ENCODE data around the gene COA1.
"Not testable (repeated sequence)": the region's sequence is repeated elsewhere in the genome, so short reads cannot be mapped to it uniquely, and the experiment has no call there.

The COA1 gene

DNA sequence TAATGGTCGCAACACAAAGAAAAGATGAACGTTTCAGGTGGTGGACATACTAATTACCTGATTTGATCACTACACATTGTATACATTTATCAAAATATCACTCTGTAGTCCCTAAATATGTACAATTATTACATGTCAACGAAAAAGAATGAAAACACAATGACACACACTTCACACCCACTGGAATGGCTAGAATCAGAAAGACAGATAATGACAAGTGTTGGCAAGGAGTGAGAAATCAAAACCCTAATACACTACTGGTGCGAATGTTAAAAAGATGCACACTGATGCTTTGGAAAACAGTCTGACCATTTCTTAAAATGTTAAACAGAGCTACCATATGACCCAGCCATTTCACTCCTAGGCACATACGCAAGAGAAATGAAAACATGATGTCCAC lies 2.3 kb downstream of the COA1 start:
- no peak for DNase-seq (ENCODE audit: low read depth, low spot score)

DNA sequence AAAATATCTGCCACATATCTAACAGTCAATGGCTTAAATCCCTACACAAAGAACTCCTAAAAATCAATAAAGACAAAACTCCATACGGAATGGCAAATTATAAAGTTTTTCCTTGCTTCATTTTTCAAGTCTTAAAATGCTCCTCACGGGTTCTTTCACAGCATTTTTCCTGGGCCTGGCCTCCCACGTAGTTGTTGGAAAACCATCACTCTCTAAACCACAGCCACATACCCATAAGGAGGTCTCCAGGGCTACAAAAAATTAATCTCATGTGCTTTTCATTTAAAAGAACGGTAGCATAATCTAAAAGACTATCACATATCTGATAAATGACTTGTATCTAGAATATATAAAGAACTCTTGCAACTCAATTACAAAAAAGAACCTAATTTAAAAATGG lies 2.9 kb downstream of the COA1 start:
- DNase-seq (ENCODE audit: low read depth, low spot score), result no peak

DNA sequence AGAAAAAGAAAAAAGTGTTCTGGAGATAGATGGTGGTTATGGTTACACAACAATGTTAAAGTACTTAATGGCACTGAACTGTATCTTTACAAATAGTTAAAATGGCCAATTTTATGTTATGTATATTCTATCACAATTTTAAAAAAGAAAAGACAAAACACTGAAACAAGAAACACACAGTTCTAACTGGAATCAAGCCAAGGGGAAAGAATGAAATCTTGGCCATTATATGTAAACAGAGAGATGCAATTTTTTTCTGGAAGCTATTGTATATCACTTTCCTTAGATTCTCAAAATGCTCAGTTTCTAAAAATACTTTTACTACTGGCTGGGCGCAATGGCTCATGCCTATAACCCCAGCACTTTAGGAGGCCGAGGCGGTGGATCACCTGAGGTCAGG lies 4.1 kb downstream of the COA1 start:
- no peak for DNase-seq (ENCODE audit: low read depth, low spot score)

DNA sequence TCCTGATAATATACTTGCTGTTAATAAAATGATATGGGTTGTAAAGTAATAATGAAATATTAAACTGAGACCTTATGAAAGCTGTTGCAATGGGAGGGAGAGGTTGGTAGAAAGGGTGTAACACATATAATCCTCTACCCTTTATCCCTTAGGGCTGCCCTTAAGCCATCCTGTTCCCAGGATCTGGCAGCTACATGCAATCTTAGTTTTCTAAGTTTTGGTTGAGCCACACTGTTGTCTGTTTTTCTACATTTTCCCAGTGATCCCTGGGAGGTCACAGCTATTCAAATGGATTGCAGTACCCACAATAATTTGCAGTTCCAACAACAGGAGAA lies 6.3 kb downstream of the COA1 start:
- DNase-seq (ENCODE audit: low read depth, low spot score), result no peak

DNA sequence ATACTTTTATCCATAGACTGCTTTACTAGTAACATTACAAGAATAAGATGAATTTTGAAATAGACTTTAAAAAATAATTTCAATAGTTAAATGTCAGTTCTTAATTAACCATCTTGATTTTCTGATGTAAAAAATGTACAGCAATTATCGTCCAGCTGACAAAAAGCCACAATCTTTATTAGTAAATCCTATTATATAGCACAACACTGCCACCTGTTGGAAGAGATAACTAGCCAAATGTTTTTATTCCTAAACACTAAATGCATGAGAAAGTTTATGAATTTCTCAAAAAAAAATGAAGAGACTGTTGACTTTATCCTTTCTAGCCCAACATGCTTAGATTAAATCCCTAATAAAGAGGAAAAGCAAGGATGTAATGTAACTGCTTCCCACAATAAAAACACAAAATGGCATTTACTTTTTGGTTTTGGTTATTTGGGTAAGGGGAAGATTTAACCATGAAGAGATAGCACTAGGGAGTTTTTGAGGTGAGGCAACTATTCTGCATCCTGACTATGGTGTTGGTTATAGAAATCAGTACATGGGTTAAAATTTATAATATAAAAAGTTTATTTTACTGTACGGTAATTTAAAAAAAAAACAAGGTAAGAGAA lies 8.0 kb downstream of the COA1 start:
- DNase-seq (ENCODE audit: low read depth, low spot score), result no peak

DNA sequence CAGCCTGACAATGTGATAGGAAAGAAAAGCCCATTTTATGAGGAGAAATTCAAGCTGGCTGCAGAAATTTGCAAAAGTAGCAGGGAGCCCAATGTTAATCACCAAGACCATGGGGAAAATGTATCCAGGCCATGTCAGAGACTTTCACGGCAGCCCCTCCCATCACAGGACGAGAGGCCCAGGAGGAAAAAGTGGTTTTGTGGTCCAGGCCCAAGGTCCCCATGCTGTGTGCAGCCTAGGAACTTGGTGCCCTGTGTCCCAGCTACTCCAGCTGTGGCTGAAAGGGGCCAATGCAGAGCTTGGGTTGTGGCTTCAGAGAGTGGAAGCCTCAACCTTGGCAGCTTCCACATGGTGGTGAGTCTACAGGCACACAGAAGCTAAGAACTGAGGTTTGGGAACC lies 12.7 kb downstream of the COA1 start:
- DNase-seq (ENCODE audit: low read depth, low spot score), result no peak

DNA sequence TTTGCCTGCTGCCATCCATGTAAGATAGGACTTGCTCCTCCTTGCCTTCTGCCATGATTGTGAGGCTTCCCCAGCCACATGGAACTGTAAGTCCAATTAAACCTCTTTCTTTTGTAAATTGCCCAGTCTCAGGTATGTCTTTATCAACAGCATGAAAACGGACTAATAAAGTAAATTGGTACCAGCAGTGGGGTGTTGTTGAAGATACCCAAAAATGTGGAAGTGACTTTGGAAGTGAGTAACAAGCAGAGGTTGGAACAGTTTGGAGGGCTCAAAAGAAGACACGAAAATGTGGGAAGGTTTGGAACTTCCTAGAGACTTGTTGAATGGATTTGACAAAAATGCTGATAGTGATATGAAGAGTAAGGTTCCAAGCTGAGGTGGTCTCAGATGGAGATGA lies 13.4 kb downstream of the COA1 start:
- DNase-seq (ENCODE audit: low read depth, low spot score), result not testable (repeated sequence)

DNA sequence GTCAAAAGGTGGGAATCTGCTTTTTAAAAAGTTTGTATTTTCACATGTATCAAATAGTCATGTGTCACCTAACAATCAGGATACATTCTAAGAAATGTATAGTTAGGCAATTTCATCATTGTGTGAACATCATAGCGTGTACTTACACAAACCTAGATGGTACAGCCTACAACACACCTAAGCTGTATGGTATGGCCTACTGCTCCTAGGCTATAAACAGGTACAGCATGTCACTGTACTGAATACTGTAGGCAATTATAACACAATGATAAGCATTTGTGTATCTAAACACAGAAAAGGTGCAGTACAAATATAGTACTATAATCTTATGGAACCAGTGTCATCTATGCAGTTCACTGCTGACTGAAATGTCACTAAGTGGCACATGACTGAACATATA lies 17.8 kb downstream of the COA1 start:
- no peak for DNase-seq (ENCODE audit: low read depth, low spot score)

DNA sequence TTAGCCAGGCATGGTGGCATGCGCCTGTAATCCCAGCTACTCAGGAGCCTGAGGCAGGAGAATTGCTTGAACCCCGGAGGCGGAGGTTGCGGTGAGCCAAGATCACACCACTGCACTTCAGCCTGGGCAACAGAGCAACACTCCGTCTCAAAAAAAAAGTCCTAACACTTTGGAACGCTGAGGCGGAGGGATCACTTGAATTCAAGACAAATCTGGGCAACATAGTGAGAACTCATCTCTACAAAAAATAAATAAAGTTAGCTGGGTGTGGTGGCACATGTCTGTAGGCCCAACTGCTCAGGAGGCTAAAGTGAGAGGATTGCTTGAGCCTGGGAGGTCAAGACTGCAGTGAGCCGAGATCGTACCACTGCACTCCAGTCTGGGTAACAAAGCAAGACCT lies 21.3 kb downstream of the COA1 start:
- DNase-seq (ENCODE audit: low read depth, low spot score), result not testable (repeated sequence)

DNA sequence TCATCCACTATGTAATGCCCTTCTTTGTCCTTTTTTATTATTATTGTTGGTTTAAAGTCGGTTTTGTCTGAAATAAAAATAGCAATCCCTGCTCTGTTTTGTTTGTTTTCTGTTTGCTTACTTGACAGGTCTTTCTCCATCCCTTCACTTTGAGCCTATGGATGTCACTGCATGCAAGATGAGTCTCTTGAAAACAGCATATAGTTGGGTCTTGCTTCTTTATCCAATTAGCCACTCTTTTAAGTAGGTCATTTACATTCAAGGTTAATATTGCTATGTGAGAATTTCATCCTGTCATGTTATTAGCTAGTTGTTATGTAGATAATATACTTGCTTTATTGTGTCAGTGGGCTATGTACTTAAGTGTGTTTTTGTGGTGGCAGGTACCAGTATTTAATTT lies 25.8 kb downstream of the COA1 start:
- DNase-seq (ENCODE audit: low read depth, low spot score), result no peak

DNA sequence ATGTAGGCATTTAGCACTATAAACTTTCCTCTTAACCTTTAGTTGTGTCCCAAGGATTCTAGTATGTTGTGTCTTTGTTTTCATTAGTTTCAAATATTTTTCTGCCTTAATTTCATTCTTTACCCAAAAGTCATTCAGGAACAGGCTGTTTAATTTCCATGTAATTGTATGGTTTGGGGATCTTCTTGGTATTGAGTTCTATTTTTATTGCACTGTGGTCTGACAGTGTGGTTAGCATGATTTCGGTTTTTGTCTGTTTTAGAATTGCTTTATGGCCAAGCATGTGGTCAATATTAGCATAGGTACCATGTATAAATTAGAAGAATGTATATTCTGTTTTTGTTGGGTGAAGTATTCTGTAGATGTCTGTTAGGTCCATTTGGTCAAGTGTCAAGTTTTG lies 26.3 kb downstream of the COA1 start:
- no peak for DNase-seq (ENCODE audit: low read depth, low spot score)

DNA sequence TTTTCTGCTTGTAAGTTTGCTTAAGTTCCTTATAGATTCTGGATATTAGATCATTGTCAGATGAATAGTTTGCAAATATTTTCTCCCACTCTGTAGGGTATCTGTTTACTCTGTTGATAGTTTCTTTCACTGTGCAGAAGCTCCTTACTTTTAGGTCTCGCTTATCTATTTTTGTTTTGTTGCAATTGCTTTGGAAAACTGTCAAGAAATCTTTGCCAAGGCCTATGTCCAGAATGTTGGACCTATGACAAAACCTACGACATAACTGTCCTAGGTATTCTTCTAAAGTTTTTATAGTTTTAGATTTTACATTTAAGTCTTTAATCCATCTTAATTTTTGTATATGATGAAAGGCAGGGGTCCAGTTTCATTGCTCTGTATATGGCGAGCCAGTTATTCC lies 27.4 kb downstream of the COA1 start:
- no peak for DNase-seq (ENCODE audit: low read depth, low spot score)

DNA sequence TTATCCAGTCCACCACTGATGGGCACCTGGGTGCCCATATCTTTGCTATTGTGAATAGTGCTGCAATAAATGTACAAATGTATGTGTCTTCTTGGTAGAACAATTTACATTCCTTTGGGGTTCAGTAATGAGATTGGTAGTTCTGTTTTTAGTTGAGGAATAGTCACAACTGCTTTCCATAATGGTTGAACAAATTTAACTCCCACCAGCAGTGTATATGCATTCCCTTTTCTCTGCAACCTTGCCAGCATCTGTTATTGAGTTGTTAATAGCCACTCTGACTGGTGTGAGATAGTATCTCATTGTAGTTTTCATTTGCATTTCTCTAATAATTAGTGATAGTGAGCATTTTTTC lies 27.8 kb downstream of the COA1 start:
- DNase-seq (ENCODE audit: low read depth, low spot score), result no peak

DNA sequence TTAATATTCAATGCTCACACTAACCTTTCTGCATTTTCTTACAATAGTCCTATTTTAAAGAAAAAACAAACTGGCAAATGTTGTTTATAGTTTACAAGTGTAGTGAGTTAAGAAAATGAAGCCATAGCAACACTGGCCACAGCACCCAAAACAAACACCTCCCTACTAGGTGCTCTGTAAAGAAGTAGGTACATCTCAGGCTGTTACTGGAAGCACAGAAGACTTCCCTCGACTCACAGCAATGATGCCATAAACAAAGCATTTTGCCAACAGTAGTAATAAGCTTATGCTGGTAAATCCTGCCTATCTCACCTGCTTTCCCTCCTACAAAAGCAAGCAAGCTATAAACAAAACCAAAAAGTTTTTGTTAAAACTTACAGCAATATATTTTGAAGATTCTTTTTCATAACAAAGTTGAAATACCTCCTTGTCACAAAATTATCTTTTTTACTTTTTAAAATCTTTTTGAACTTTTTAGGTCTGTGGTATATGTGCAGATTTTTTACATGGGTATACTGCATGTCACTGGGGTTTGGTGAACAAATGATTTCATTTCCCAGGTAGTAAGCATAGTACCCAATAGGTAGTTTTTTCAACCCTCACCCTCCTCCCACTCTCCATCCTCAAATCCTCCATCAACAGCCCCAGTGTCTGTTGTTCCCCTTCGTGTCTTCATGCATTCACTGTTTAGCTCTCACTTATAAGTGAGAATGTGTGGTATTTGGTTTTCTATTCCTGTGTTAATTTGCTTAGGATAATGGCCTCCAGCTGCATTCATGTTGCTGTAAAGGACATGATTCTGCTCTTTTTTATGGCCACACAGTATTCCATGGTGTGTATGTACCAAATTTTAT lies 28.4 kb downstream of the COA1 start:
- DNase-seq (ENCODE audit: low read depth, low spot score), result no peak

DNA sequence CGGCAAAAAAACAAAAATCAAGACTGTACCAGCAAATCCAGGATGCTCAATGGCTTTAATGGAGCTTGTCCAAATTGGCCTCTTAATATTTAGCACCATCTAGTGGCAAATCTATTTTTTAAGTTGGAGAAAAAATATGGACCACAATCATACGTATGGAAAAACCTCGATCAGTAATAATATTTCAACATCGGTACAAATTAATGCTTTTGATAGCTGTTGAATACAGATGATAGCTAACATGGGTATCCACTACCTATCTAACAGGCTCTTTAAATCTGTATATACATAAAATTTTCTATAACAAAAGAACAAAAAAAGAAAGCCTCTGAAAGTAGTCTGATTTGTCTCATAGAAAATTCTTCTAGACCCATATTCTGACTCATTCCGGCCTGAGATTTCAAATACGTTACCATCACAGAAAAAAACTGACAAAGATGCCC lies 29.2 kb downstream of the COA1 start:
- DNase-seq (ENCODE audit: low read depth, low spot score), result no peak

DNA sequence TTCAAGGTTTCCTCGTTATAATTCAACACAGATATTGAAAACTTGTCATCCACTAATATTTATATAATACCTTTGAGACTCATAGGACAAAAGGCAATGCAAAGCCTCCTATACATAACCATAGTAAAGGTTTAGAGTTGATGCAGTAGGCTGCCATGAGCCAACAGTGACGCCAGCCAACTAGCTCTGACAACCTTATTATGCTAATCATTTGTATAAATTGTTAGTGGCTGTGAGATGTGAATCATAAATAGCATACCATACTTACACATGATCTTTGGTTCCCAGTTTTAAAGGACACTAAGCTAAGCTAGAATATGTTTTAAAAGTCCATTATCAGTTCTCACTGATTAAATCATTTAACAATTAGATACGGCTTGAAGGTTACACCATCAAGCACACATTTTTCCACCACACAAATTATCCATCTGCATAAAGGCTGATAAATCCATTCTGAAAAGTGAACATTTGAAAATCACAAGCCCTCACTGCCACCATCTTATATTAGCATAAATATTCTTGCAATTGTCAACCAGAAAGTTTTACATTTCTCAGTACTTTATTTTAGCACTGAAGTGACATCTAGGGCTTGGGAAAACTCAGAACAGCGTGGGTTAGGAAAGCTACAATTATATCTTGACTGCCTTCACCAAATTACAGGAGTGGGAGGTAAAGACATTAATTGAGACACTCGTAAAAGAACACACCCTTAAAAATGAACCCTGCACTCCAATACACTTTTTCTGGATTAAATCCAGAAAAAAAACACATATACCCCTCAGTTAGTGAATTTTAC lies 30.7 kb downstream of the COA1 start:
- no peak for DNase-seq (ENCODE audit: low read depth, low spot score)

DNA sequence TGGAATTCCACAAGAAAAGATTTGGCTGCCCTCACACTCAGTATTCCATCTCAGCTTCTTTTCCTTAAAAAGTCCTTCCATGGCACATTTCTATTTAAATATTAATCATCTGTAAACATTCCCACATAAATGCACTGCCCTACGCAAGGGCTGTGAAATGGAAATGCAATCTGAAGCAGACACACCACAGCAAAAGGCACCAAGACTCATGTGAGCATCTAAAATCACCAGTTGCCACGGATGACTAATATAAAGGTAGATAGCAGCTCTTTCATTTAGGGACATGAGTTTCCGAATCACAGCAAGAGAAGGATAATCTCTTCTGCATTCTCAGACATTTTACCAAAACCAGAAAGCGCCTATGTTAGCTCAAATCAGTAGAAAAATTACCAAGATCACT lies 31.6 kb downstream of the COA1 start:
- DNase-seq (ENCODE audit: low read depth, low spot score), result no peak

DNA sequence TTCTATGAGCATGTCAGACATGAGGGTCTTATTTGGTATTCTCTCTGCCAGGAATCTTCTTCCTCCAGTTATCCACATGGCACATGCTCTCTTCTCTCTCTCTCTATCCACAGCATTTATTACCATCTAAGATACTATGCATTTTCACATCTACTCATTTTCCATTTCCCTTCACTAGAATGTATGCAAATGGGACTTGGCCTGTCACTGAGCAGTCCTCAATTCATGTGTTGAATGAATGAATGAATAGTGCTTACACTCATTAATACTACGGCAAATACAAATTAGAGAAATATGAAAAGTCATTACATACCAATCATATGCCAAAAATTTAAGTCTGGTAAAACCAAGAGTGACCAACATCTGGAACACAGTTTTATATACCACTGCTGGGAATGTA lies 34.0 kb downstream of the COA1 start:
- DNase-seq (ENCODE audit: low read depth, low spot score), result no peak

DNA sequence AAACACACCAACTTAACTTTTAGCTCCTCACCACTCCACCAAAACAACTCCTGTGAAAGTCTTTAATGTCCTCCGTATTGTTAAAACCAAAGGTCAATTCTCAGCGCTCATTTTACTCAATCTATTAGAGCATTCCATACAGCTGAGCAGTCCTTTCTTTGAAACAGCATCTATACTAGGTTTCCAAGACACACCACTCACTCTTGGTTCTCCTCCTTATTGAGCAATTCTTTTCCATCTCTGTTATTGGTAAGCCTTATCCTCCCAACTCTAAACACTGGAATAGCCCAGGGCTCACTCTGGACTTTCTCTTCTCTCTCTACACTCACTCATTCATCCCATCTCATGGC lies 34.9 kb downstream of the COA1 start:
- no peak for DNase-seq (ENCODE audit: low read depth, low spot score)

DNA sequence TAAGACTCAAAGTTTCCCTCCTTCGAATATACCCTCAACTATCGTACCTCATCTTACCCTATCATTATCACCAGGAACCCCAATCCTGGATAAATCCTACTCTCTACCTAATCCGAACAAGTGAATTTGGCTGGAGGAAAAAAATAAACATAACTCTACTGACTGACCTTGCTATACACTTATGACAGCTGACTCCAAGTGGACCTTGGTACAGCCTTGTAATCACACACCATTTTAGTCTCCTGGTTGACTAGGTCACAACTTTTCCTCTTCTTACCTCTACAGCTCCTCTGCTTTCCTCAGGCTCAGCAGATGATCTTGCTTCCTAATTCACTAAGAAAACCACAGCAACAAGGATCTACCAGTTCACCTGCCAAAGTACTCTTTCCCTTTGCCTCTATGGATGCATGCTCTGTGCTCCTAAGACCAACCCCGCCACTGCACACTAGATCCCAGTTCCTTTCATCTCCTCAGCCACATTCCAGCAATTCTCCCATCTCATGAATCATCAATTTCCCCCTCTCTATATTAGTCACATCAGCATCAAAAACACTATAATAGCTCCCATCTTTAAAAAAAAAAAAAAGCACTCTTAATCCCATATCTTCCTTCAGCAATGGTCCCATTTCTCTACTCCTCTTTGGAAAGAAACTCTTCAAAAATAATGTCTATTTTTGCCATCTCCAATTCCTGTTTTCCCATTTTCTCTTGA lies 35.5 kb downstream of the COA1 start:
- DNase-seq (ENCODE audit: low read depth, low spot score), result no peak

DNA sequence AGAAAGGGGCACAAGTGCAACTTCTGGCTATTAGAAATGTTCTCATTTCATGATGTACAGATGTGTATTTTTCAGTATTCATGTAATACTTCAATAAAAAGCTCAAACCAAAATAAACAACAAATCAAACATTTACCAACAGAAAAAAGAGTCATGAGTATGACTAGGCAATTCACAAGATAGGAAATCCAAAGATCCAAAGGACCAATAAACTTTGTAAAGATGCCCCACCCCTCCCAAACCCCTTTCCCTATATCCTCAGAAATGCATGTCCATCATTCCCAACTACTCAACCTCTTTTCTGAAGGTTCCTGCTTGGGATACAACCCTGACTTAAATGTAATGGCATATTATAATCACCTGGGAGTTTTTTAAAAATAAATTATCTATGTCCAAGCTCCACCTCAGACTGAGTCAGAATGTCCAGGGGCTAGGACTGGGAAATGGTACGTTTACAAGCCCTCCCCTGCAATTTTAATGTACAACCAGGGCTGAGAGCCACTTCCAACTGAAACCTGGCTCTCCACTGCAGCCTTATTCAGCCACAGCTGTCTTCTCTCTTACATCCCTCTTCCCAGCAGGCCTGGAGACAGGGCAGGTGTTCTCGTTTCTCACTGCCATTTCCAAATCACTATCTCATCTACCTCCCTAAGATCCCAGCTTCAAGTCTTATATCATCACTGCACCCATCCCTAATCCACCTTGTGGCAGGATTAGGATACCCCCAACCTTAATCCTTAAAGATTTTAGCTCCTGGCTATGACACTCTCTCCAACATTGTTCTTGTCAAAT lies 36.5 kb downstream of the COA1 start:
- no peak for DNase-seq (ENCODE audit: low read depth, low spot score)

DNA sequence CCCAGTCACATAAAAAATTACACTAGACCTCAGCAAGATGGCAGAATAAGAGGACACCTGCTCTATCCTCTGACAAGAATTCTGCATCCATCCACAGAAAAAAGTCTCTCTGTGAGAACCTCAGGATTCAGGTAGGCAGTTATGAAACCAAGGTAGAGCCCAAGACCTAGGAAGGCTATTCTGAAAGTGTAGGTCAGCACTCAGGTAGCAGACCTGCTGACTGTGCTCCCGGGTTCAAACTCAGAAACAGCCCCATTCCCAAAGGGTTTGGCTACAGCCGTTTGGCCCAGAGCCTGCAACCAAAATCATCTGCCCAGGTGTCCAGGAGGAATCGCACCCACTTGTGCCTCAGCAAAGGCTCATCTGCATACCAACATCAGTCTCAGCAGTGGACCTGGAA lies 37.7 kb downstream of the COA1 start:
- no peak for DNase-seq (ENCODE audit: low read depth, low spot score)

Data from iPS DF 19.7 (cell line).